Smooth muscle cell (in vitro differentiated cells): ENCODE data around the gene HECW1. TPM values are rescaled to one million over a fixed set of nuclear protein-coding genes. Genes with fewer than 3 reads are reported as not detected.

Experiments
- DNase-seq: peaks from one replicate; lab custom pipeline; 2025; ENCODE audit not compliant: unreplicated experiment; lab: John Stamatoyannopoulos, UW
- H2AFZ ChIP-seq: fragments of 200-600 bp; sonication (generic); 2 replicates; pipeline ENCODE4 v1.6.0; 2016; ENCODE audit warnings: antibody characterized with exemption, low read depth, mild to moderate bottlenecking
- H3F3A ChIP-seq: fragments of 200-600 bp; sonication (generic); 2 replicates; pipeline ENCODE4 v1.6.0; 2017; ENCODE audit warnings: antibody characterized with exemption, low read depth
- H3K27ac ChIP-seq: fragments of 200-600 bp; sonication (generic); 2 replicates; pipeline ENCODE4 v1.5.1; 2016; ENCODE audit warnings: low read depth, mild to moderate bottlenecking
- H3K27me3 ChIP-seq: fragments of 200-600 bp; sonication (generic); 2 replicates; pipeline ENCODE4 v1.6.1; 2016; ENCODE audit warnings: low read depth, mild to moderate bottlenecking
- H3K36me3 ChIP-seq: fragments of 200-600 bp; sonication (generic); 2 replicates; pipeline ENCODE4 v1.5.1; 2016; ENCODE audit warnings: low read depth
- H3K4me1 ChIP-seq: fragments of 200-600 bp; sonication (generic); 2 replicates; pipeline ENCODE4 v1.5.1; 2016; ENCODE audit warnings: low read depth
- H3K4me2 ChIP-seq: fragments of 200-600 bp; sonication (generic); 2 replicates; pipeline ENCODE4 v1.6.0; 2016; ENCODE audit warnings: mild to moderate bottlenecking
- H3K4me3 ChIP-seq: fragments of 200-600 bp; sonication (generic); 2 replicates; pipeline ENCODE4 v1.5.1; 2016; ENCODE audit warnings: mild to moderate bottlenecking
- H3K79me2 ChIP-seq: fragments of 200-600 bp; sonication (generic); 2 replicates; pipeline ENCODE4 v1.6.0; 2016; ENCODE audit warnings: low read depth, mild to moderate bottlenecking
- H3K9ac ChIP-seq: fragments of 200-600 bp; sonication (generic); 2 replicates; pipeline ENCODE4 v1.6.0; 2016; ENCODE audit warnings: low read depth
- H3K9me3 ChIP-seq: fragments of 200-600 bp; sonication (generic); replicated peaks from 2 replicates; pipeline ENCODE4 v1.5.1; 2016; ENCODE audit warnings: low read depth
- H4K20me1 ChIP-seq: fragments of 200-600 bp; sonication (generic); 2 replicates; pipeline ENCODE4 v1.6.0; 2016; ENCODE audit warnings: low read depth
- WGBS: methylation state at CpG from one replicate; pipeline ENCODE4 v1.1.7; 2016; ENCODE audit warnings: low lambda C conversion rate; 5-methylcytosine and 5-hydroxymethylcytosine counted together
- polyA plus RNA-seq: library from polyadenylated mRNA; unstranded; fragments of >200 nt; fragmentation: Nextera tagmentation; extraction: Ambion mirVana; gene quantifications from 2 replicates; pipeline ENCODE4 v1.2.1, GENCODE V29; 2016
- total RNA-seq: library from RNA; depleted of rRNA; stranded (reverse); fragments of >200 nt; gene quantifications from 2 replicates; pipeline ENCODE4 v1.2.3, GENCODE V29; 2014
- TF ChIP-seq, protein P1 (sequence below): fragments of 200-600 bp; sonication (generic); IDR thresholded peaks from 2 replicates; pipeline ENCODE4 v1.5.1; 2017; ENCODE audit warnings: borderline replicate concordance, mild to moderate bottlenecking, antibody characterized with exemption; ENCODE audit not compliant: insufficient read depth, poor library complexity, severe bottlenecking

The HECW1 gene
- total and polyA plus RNA-seq, 2 experiments from 2014 or later: 0.09 to 0.49 TPM

GRCh38 chr7:43509906-43510305 is 397.5 kb downstream of the HECW1 start:
- Histone ChIP-seq H3K36me3 (no peaks in the 10 kb centered on the region), H2AFZ (no peak overlapping the region), H3K27ac (no peak overlapping the region), H3K4me2 (no peak overlapping the region), H3K4me3 (no peak overlapping the region), H3F3A (no peaks in the 10 kb centered on the region), H3K79me2 (no peaks in the 10 kb centered on the region), H3K9me3 (no peaks in the 10 kb centered on the region), H3K27me3 (no peaks in the 10 kb centered on the region), H4K20me1 (no peaks in the 10 kb centered on the region), H3K4me1 (no peaks in the 10 kb centered on the region), H3K9ac (no peak overlapping the region)
- WGBS: 92% methylated on average over 4 of the region's 4 CpGs
- DNase-seq: no peak
- TF ChIP-seq, protein P1, sequence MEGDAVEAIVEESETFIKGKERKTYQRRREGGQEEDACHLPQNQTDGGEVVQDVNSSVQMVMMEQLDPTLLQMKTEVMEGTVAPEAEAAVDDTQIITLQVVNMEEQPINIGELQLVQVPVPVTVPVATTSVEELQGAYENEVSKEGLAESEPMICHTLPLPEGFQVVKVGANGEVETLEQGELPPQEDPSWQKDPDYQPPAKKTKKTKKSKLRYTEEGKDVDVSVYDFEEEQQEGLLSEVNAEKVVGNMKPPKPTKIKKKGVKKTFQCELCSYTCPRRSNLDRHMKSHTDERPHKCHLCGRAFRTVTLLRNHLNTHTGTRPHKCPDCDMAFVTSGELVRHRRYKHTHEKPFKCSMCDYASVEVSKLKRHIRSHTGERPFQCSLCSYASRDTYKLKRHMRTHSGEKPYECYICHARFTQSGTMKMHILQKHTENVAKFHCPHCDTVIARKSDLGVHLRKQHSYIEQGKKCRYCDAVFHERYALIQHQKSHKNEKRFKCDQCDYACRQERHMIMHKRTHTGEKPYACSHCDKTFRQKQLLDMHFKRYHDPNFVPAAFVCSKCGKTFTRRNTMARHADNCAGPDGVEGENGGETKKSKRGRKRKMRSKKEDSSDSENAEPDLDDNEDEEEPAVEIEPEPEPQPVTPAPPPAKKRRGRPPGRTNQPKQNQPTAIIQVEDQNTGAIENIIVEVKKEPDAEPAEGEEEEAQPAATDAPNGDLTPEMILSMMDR: no peak

DNA sequence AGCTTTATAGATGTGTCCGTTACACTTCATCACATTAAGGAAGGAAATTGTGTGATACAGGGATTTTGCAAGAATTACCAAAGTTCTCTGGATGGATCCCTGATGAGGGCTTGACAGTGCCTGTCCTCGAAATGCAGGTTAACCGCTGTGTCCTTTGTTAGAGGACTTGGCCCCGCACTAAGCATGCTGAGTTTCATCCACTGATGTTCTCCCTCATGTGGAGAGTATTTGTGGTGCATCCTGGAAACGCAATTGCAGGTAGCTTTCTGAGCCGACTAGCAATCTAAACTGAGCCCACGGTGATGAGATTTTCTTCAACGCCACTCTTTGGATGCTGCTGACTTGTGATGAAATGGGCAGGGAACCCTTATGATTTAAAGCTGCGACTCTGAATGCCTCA is 398.6 kb downstream of the HECW1 start:
- Histone ChIP-seq H3K27ac (no peak overlapping the region), H2AFZ (no peak overlapping the region), H3K27me3 (no peaks in the 10 kb centered on the region), H3K4me2 (no peak overlapping the region), H3K79me2 (no peaks in the 10 kb centered on the region), H3K4me1 (no peaks in the 10 kb centered on the region), H3K36me3 (no peaks in the 10 kb centered on the region), H3K4me3 (no peak overlapping the region), H3K9ac (no peak overlapping the region), H4K20me1 (no peaks in the 10 kb centered on the region), H3F3A (no peaks in the 10 kb centered on the region), H3K9me3 (no peaks in the 10 kb centered on the region)
- DNase-seq: no peak
- TF ChIP-seq, protein P1: no peak
- WGBS: 69% methylated on average over 9 of the region's 9 CpGs

GRCh38 chr7:43511769-43512515 is 399.5 kb downstream of the HECW1 start:
- TF ChIP-seq, protein P1: no peak
- Histone ChIP-seq H3K27me3 (no peaks in the 10 kb centered on the region), H3K27ac (no peak overlapping the region), H3K4me1 (no peaks in the 10 kb centered on the region), H2AFZ (no peak overlapping the region), H3K9me3 (no peaks in the 10 kb centered on the region), H4K20me1 (no peaks in the 10 kb centered on the region), H3F3A (no peaks in the 10 kb centered on the region), H3K79me2 (no peaks in the 10 kb centered on the region), H3K4me2 (no peak overlapping the region), H3K36me3 (no peaks in the 10 kb centered on the region), H3K4me3 (no peak overlapping the region), H3K9ac (no peak overlapping the region)
- no peak for DNase-seq
- 94% methylated on average over 13 of the region's 13 CpGs for WGBS

DNA sequence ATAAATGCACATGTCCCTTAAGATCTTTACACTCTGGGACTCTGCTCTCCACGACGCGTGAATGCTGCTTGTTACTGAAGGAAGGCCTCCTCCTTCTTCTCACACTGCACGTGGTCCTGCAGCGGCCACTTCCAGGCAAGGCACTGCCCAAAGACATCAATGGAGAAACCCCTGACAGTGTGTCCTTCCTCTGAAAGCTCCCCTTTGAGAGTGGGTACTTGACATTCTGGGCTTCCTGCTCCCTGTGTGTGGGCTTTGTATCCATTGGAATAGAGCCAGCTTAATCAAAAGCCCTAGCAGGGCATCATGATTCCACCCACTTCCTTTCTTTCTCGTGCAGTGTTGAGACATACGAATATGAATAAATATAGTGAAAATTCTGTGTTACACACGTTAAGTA is 400.8 kb downstream of the HECW1 start:
- H3K4me1 ChIP-seq: no peaks in the 10 kb centered on the region
- no peaks in the 10 kb centered on the region for H3K27me3 ChIP-seq
- no peak overlapping the region for H3K9ac ChIP-seq
- no peak overlapping the region for H3K4me3 ChIP-seq
- DNase-seq: no peak
- H3F3A ChIP-seq: no peaks in the 10 kb centered on the region
- 74% methylated on average over 8 of the region's 8 CpGs for WGBS
- no peaks in the 10 kb centered on the region for H4K20me1 ChIP-seq
- no peaks in the 10 kb centered on the region for H3K9me3 ChIP-seq
- no peaks in the 10 kb centered on the region for H3K36me3 ChIP-seq
- no peak overlapping the region for H3K27ac ChIP-seq
- no peak overlapping the region for H3K4me2 ChIP-seq
- TF ChIP-seq, protein P1: no peak
- no peaks in the 10 kb centered on the region for H3K79me2 ChIP-seq
- no peak overlapping the region for H2AFZ ChIP-seq
